ENCODE data around the gene SLC17A3. TPM values are rescaled to one million over a fixed set of nuclear protein-coding genes. Genes with fewer than 3 reads are reported as not detected.

The SLC17A3 gene
- total RNA-seq, 1 donor = not detected

- no peak for DNase-seq (ENCODE audit: low read depth)
- H3K4me3 ChIP-seq (ENCODE audit: low read depth, low read length) = no peak overlapping the region
- no peak for TF ChIP-seq CTCF (IDR thresholded peaks at IDR 0.05; ENCODE audit: insufficient read depth, low read depth, low read length)
Observed at GRCh38 chr6:25832670-25833069, 41.4 kb downstream of the SLC17A3 start.

- H3K4me3 ChIP-seq (ENCODE audit: low read depth, low read length) = no peak overlapping the region
- TF ChIP-seq CTCF (IDR thresholded peaks at IDR 0.05; ENCODE audit: insufficient read depth, low read depth, low read length) = no peak
- DNase-seq (ENCODE audit: low read depth) = no peak
Observed at GRCh38 chr6:25832307-25832662, 41.8 kb downstream of the SLC17A3 start.

DNA sequence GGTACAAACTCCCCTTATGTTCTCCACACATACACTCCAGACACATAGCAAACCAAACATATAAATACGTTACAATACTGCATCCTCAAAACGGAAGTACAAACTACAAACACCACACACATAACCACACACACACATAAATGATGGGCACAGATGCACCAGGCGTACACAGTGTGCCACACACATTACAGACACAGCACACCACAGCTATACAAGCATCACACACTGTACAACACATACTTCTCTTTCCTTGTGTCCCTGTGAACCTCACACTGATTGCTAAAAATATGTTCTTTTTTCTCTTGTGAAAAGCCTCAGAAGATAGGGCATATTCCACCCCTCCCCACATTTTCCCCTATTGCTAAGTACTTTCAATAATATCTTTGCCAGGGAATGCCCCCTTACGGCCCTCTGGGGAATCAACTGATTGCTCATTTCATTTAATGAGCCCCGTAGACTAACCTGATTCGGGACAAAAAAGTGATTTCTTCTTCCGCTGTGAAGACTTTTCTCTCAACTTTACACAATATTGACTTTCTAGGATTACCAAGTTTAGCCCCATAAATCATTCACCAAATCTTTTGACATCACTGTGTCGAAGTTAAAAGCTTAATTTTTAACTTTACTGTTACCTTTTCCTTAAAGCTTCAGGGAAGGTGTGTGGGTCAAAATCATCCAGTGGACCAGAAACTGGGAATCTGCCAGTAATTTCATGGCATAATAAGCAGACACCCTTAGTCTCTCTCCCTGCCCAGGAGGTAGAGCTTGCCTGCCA is 42.3 kb downstream of the SLC17A3 start, which contains the start of gene SLC17A1:
Gene SLC17A1 (minus strand): TSS at position 521 of the 775 bp plus-strand sequence. CDS start 1,495 bp downstream, outside the sequence.
- no peak within 1 kb of the TSS for H3K4me3 ChIP-seq (ENCODE audit: low read depth, low read length)
- DNase-seq (ENCODE audit: low read depth) = no peak
- no peak for TF ChIP-seq CTCF (IDR thresholded peaks at IDR 0.05; ENCODE audit: insufficient read depth, low read depth, low read length)

DNA sequence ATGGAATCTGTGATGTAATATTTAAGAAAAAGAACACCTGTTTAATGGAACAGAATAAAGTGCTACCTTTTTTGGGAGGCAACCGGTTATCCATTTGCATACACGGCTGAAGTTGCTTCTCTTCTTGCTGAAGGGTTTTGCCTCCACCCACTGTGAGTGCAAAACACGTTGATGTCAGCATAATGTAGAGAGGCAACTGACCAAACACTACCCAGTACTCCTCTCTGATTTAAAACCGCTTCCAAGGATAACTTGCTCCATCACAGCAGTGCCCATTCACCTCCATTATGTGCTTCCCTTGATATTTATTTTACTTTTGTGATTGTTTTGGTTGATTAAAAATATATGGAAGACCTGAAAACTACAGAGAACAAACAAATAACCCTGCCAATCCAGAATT is 43.6 kb downstream of the SLC17A3 start:
- DNase-seq (ENCODE audit: low read depth) = no peak
- H3K4me3 ChIP-seq (ENCODE audit: low read depth, low read length) = no peak overlapping the region
- TF ChIP-seq CTCF (IDR thresholded peaks at IDR 0.05; ENCODE audit: insufficient read depth, low read depth, low read length) = no peak

DNA sequence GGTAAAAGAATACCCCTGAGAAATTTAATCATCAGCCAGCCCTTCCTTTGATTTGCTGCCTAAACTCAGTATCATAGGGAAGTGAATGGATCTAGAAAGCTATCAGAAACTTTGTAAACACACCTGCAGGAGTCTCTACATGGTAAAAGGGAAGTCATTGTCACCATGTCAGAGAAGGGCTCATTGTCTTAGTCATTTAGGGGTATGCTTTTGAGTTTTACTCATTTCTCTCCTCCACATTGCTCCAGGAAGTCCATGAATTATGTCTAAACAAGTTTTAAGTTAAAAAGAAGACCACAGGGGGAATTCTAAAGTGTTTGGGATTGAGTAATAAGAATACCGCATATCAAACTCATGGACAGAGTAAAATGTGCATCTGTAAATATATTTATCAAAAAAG is 44.7 kb downstream of the SLC17A3 start:
- no peak for DNase-seq (ENCODE audit: low read depth)
- H3K4me3 ChIP-seq (ENCODE audit: low read depth, low read length) = no peak overlapping the region
- TF ChIP-seq CTCF (IDR thresholded peaks at IDR 0.05; ENCODE audit: insufficient read depth, low read depth, low read length) = no peak

DNA sequence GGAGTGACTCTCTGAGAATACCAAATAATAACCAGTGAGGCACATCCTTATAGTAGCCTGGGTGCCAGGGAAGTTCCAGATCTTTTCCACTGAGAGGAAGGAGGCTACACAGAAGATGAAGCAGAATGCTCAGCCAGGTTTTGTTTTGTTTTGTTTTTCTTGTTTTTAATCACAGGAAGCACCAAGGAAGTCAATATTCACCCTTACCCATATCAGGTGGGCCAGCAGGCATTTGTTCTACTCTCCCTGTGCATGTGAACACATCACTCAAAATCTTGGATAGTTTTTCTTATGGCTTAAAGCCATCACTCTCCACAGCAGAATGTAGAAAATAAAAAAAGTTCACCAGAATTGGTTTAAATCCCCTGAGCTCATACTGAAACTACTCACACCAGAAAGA is 52.7 kb downstream of the SLC17A3 start:
- no peak for DNase-seq (ENCODE audit: low read depth)
- no peak for TF ChIP-seq CTCF (IDR thresholded peaks at IDR 0.05; ENCODE audit: insufficient read depth, low read depth, low read length)
- no peak overlapping the region for H3K4me3 ChIP-seq (ENCODE audit: low read depth, low read length)

- H3K4me3 ChIP-seq (ENCODE audit: low read depth, low read length) = no peak overlapping the region
- no peak for DNase-seq (ENCODE audit: low read depth)
- no peak for TF ChIP-seq CTCF (IDR thresholded peaks at IDR 0.05; ENCODE audit: insufficient read depth, low read depth, low read length)
Observed at GRCh38 chr6:25816252-25816651, 57.8 kb downstream of the SLC17A3 start.
